H1 (cell line): ENCODE measurements around the gene CEP68. TPM values are rescaled to one million over a fixed set of nuclear protein-coding genes. Genes with fewer than 3 reads are reported as not detected.
A peak's percentile ranks its signal among the peaks of the same experiment; 100 is the strongest.

Source experiments
- CTCF ChIA-PET: fragments of 300-600 bp; sonication (Branson Sonifier 250); formaldehyde crosslinking; loops from one replicate; lab custom pipeline; 2021; ENCODE audit not compliant: partially characterized antibody; lab: Charles Lee
- POLR2A ChIA-PET: fragments of 300-600 bp; sonication (Branson Sonifier 250); formaldehyde crosslinking; loops from one replicate; lab custom pipeline; 2021; ENCODE audit warnings: inconsistent platforms; ENCODE audit not compliant: partially characterized antibody; lab: Charles Lee
- DNase-seq, 2 experiments: peaks; one replicate each; pipeline versions ENCODE4 v3.0.0 to v3.0.0-alpha.2; 2010 to 2022; ENCODE audit warnings: low spot score in 2 of 2, low read depth in 1 of 2, mixed read lengths in 1 of 2
- FAIRE-seq: peaks from 2 replicates; lab custom pipeline; 2011; peaks lifted over from hg19 to GRCh38; lab: Jason Lieb, UNC
- H2AFZ ChIP-seq: 2 replicates; pipeline ENCODE4 v1.8.1; 2012; ENCODE audit warnings: low read length, inconsistent platforms
- H2AK5ac ChIP-seq: 2 replicates; pipeline ENCODE4 v1.6.1; 2013; ENCODE audit warnings: low read depth, low read length
- H2BK120ac ChIP-seq: replicated peaks from 2 replicates; pipeline ENCODE3; 2013; ENCODE audit warnings: low read depth, low read length, inconsistent platforms
- H2BK12ac ChIP-seq: 2 replicates; pipeline ENCODE4 v1.6.1; 2013; ENCODE audit warnings: low read depth, low read length
- H2BK15ac ChIP-seq: 2 replicates; pipeline ENCODE4 v1.6.1; 2013; ENCODE audit warnings: low read length
- H2BK20ac ChIP-seq: 2 replicates; pipeline ENCODE4 v1.6.1; 2013; ENCODE audit warnings: low read length
- H2BK5ac ChIP-seq: 2 replicates; pipeline ENCODE4 v1.6.1; 2013; ENCODE audit warnings: low read depth, low read length
- H3K14ac ChIP-seq: 2 replicates; pipeline ENCODE4 v1.6.1; 2013; ENCODE audit warnings: inconsistent platforms; ENCODE audit not compliant: insufficient read length
- H3K18ac ChIP-seq: 2 replicates; pipeline ENCODE4 v1.6.1; 2013; ENCODE audit warnings: low read length; ENCODE audit errors: extremely low read depth
- H3K23ac ChIP-seq: 2 replicates; pipeline ENCODE4 v1.6.1; 2013; ENCODE audit warnings: inconsistent platforms; ENCODE audit not compliant: insufficient read length
- H3K23me2 ChIP-seq: 2 replicates; pipeline ENCODE4 v1.6.1; 2013; ENCODE audit warnings: low read depth, low read length
- H3K27ac ChIP-seq: 2 replicates; pipeline ENCODE4 v1.6.1; 2011; ENCODE audit warnings: low read depth, low read length, inconsistent platforms
- H3K27me3 ChIP-seq, 4 experiments: replicated peaks in 1 of 4; 1 replicate in 1 of 4; 2 replicates in 3 of 4; pipeline versions ENCODE4 v1.6.1 to v1.8.1; 2011 to 2013; ENCODE audit warnings: low read length in 3 of 4, mild to moderate bottlenecking in 3 of 4, inconsistent platforms in 2 of 4, mixed read lengths in 2 of 4, moderate library complexity in 1 of 4; ENCODE audit not compliant: control insufficient read depth in 3 of 4, insufficient read depth in 3 of 4; ENCODE audit errors: extremely low read depth in 1 of 4
- H3K36me3 ChIP-seq, 4 experiments: 2 replicates each; pipeline versions ENCODE4 v1.6.1 to v1.8.1; 2011 to 2013; ENCODE audit warnings: mild to moderate bottlenecking in 4 of 4, low read length in 3 of 4, moderate library complexity in 2 of 4, control low read depth in 1 of 4, inconsistent platforms in 1 of 4; ENCODE audit not compliant: insufficient read depth in 4 of 4, control insufficient read depth in 2 of 4
- H3K4ac ChIP-seq: replicated peaks from 2 replicates; pipeline ENCODE3; 2013; ENCODE audit warnings: low read length, low read depth, mixed read lengths, inconsistent platforms; ENCODE audit not compliant: insufficient read length
- H3K4me1 ChIP-seq, 4 experiments: replicated peaks in 1 of 4; 1 replicate in 1 of 4; 2 replicates in 3 of 4; pipeline versions ENCODE4 v1.6.1 to v1.8.1; 2011 to 2013; ENCODE audit warnings: low read length in 3 of 4, inconsistent platforms in 2 of 4, mixed read lengths in 1 of 4; ENCODE audit not compliant: insufficient read depth in 4 of 4, control insufficient read depth in 3 of 4
- H3K4me2 ChIP-seq, 2 experiments: 2 replicates each; pipeline versions ENCODE4 v1.6.1 to v1.8.1; 2011 to 2013; ENCODE audit warnings: low read depth in 2 of 2, low read length in 2 of 2, control low read depth in 1 of 2, inconsistent platforms in 1 of 2, mild to moderate bottlenecking in 1 of 2; ENCODE audit not compliant: insufficient read depth in 1 of 2
- H3K4me3 ChIP-seq, 4 experiments: fragments of 200-600, 300-600 bp in 1 of 4; sonication (generic), shearing (Covaris generic), sonication (Bioruptor Twin) in 1 of 4; 2 replicates each; pipeline versions ENCODE4 v1.5.1 to v1.8.1; 2011 to 2016; ENCODE audit warnings: low read length in 4 of 4, low read depth in 3 of 4, control low read depth in 2 of 4, inconsistent platforms in 2 of 4, mild to moderate bottlenecking in 2 of 4, mixed read lengths in 1 of 4, moderate library complexity in 1 of 4; ENCODE audit not compliant: insufficient read depth in 2 of 4; ENCODE audit errors: extremely low read depth in 1 of 4
- H3K56ac ChIP-seq: replicated peaks from 2 replicates; pipeline ENCODE3; 2013; ENCODE audit warnings: low read depth, mild to moderate bottlenecking, mixed read lengths, low read length, inconsistent platforms; ENCODE audit not compliant: insufficient read length
- H3K79me1 ChIP-seq: 2 replicates; pipeline ENCODE4 v1.6.1; 2013; ENCODE audit warnings: low read depth, low read length, control low read depth
- H3K79me2 ChIP-seq, 2 experiments: 2 replicates each; pipeline versions ENCODE4 v1.6.1 to v1.8.1; 2012 to 2013; ENCODE audit warnings: low read length in 2 of 2, mild to moderate bottlenecking in 2 of 2, inconsistent platforms in 1 of 2; ENCODE audit not compliant: insufficient read depth in 2 of 2, control insufficient read depth in 1 of 2
- H3K9ac ChIP-seq, 4 experiments: replicated peaks in 1 of 4; 1 replicate in 1 of 4; 2 replicates in 3 of 4; pipeline versions ENCODE4 v1.6.1 to v1.8.1; 2011 to 2013; ENCODE audit warnings: low read depth in 3 of 4, low read length in 3 of 4, control low read depth in 2 of 4, mild to moderate bottlenecking in 2 of 4, moderate library complexity in 2 of 4, inconsistent platforms in 1 of 4; ENCODE audit errors: extremely low read depth in 1 of 4
- H3K9me3 ChIP-seq, 2 experiments: 2 replicates each; pipeline versions ENCODE4 v1.6.1 to v1.8.1; 2012 to 2013; ENCODE audit warnings: mild to moderate bottlenecking in 2 of 2, moderate library complexity in 2 of 2, control low read depth in 1 of 2, inconsistent platforms in 1 of 2, low read depth in 1 of 2, low read length in 1 of 2, mixed read lengths in 1 of 2; ENCODE audit not compliant: insufficient read depth in 2 of 2
- H4K20me1 ChIP-seq, 2 experiments: replicated peaks in 1 of 2; 2 replicates each; pipeline versions ENCODE3 to v1.8.1; 2011 to 2013; ENCODE audit warnings: inconsistent platforms in 2 of 2, low read length in 2 of 2, mild to moderate bottlenecking in 1 of 2; ENCODE audit not compliant: insufficient read depth in 2 of 2, control insufficient read depth in 1 of 2
- H4K5ac ChIP-seq: 2 replicates; pipeline ENCODE4 v1.6.1; 2013; ENCODE audit warnings: low read length, low read depth, mixed read lengths, inconsistent platforms; ENCODE audit not compliant: insufficient read length
- H4K8ac ChIP-seq: 2 replicates; pipeline ENCODE4 v1.8.0; 2013; ENCODE audit warnings: mild to moderate bottlenecking, moderate library complexity, low read length, inconsistent platforms; ENCODE audit not compliant: insufficient read depth; ENCODE audit errors: extremely low read depth
- H4K91ac ChIP-seq: replicated peaks from 2 replicates; pipeline ENCODE3; 2013; ENCODE audit warnings: low read length, mixed read lengths, inconsistent platforms; ENCODE audit not compliant: insufficient read length
- CBX8 ChIP-seq: fragments of 300-800, 300-1000 bp; sonication (generic); IDR thresholded peaks from 2 replicates; pipeline ENCODE4 v1.7.1; 2016; ENCODE audit warnings: low read depth, low read length, borderline replicate concordance
- EP300 ChIP-seq, 2 experiments: IDR thresholded peaks; 1 replicate in 1 of 2; 2 replicates in 1 of 2; pipeline ENCODE4 v1.6.1; 2011 to 2012; ENCODE audit warnings: low read depth in 2 of 2, low read length in 2 of 2, mild to moderate bottlenecking in 2 of 2, borderline replicate concordance in 1 of 2, inconsistent platforms in 1 of 2, moderate library complexity in 1 of 2
- POLR2AphosphoS5 ChIP-seq: IDR thresholded peaks from 2 replicates; pipeline ENCODE4 v1.6.1; 2011; ENCODE audit warnings: low read depth, low read length
- RBBP5 ChIP-seq: IDR thresholded peaks from 2 replicates; pipeline ENCODE4 v1.7.1; 2012; ENCODE audit warnings: low read depth, mild to moderate bottlenecking, inconsistent platforms, low read length, moderate library complexity, borderline replicate concordance
- SP2 ChIP-seq: IDR thresholded peaks from 2 replicates; pipeline ENCODE4 v1.6.1; 2012; ENCODE audit warnings: mild to moderate bottlenecking, low read length, inconsistent platforms
- TAF7 ChIP-seq: optimal IDR thresholded peaks from 2 replicates; pipeline ENCODE3; 2011; ENCODE audit warnings: low read depth, mild to moderate bottlenecking, inconsistent platforms, low read length, moderate library complexity, borderline replicate concordance
- WGBS, 2 experiments: shearing (Covaris generic) in 1 of 2; methylation state at CpG; one replicate each; pipeline versions ENCODE4 v1.1.6 to v1.1.7; 2013 to 2015; ENCODE audit warnings: low lambda C conversion rate in 2 of 2, mixed read lengths in 2 of 2, inconsistent platforms in 1 of 2, low coverage in 1 of 2, missing lambda C conversion rate in 1 of 2; ENCODE audit not compliant: insufficient replicate concordance in 2 of 2, insufficient coverage in 1 of 2, insufficient read length in 1 of 2; ENCODE audit errors: extremely low coverage in 1 of 2, missing lambda C conversion rate in 1 of 2; 5-methylcytosine and 5-hydroxymethylcytosine counted together
- polyA plus RNA-seq, 7 experiments: library from polyadenylated mRNA; depleted of rRNA in 3 of 7; stranded (reverse) in 5 of 7; unstranded in 2 of 7; fragments of >200 nt in 5 of 7; fragments of 200-250 nt in 2 of 7; gene quantifications; 1 replicate in 5 of 7; 2 replicates in 1 of 7; 4 replicates in 1 of 7; pipeline versions ENCODE4 v1.2.1 to v1.2.3, GENCODE V29; 2011 to 2013; ENCODE audit warnings: missing spikeins in 2 of 7, mixed read lengths in 2 of 7
- total RNA-seq: library from RNA; stranded (reverse); fragmentation: NEBNext Ultra II Directional; extraction: Animal tissue kit (Norgen Biotek cat#: 25700); gene quantifications from 2 replicates; pipeline ENCODE4 v1.2.1, GENCODE V29; 2021
- TF ChIP-seq, protein P1 (sequence below): IDR thresholded peaks from 2 replicates; pipeline ENCODE4 v1.6.1; 2011; ENCODE audit warnings: low read length, improper control_type of control experiment

CEP68 gene
- total and polyA plus RNA-seq, 2 of the 8 experiments (the other 6 are each of a cell fraction or from before 2014, with no cell fraction given) = 23.2 to 24.7 TPM

- H3K27ac ChIP-seq = no peak overlapping the region
- H2BK5ac ChIP-seq = no peak overlapping the region
- 0 out of 2 replicates have a peak overlapping the region, but pooled peaks have one; percentile 25 for H3K18ac ChIP-seq
- no peaks in the 10 kb centered on the region for H3K79me1 ChIP-seq
- peak overlapping the region; percentile 69; the same call in 1 of the 2 replicates for H2BK12ac ChIP-seq
- H3K4me2 ChIP-seq = peak overlapping the region; percentile 46 to 54; a peak in 3 of 4 replicates
- FAIRE-seq = no peak
- H3K36me3 ChIP-seq = no peaks in the 10 kb centered on the region
- H2AFZ ChIP-seq = no peak overlapping the region
- ChIA-PET CTCF (interaction anchor here (0.6 to 2.9 kb wide), 9 partner anchors 8 to 147 kb away, joined by 3 to 9 read pairs (median 5); no protein-coding TSS in a partner anchor), POLR2A (no interaction called here)
- TF ChIP-seq, protein P1, sequence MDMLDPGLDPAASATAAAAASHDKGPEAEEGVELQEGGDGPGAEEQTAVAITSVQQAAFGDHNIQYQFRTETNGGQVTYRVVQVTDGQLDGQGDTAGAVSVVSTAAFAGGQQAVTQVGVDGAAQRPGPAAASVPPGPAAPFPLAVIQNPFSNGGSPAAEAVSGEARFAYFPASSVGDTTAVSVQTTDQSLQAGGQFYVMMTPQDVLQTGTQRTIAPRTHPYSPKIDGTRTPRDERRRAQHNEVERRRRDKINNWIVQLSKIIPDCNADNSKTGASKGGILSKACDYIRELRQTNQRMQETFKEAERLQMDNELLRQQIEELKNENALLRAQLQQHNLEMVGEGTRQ = no peak
- TF ChIP-seq RBBP5 = no peak
- no peak for TF ChIP-seq SP2
- no peak for TF ChIP-seq CBX8
- no peak for TF ChIP-seq EP300 (IDR thresholded peaks at IDR 0.05; ENCODE audit: borderline replicate concordance in 1 of 2, low read depth in 2 of 2, low read length in 2 of 2)
- no peak for TF ChIP-seq POLR2AphosphoS5
- TF ChIP-seq TAF7 = no peak
- no peak overlapping the region for H4K5ac ChIP-seq
- H3K27me3 ChIP-seq = no peaks in the 10 kb centered on the region
- peaks cover 7 to 21% (median 13%) of the 10 kb centered on the region in 4 experiments; a peak in 6 of 7 replicates for H3K4me1 ChIP-seq
- no peaks in the 10 kb centered on the region for H3K23me2 ChIP-seq
- 73% methylated on average over 13 of the region's 13 CpGs; no CpG with 5 or more reads in 1 of the 2 experiments for WGBS, 2 experiments
- no peaks in the 10 kb centered on the region for H4K20me1 ChIP-seq
- H3K14ac ChIP-seq = no peak overlapping the region
- peak overlapping the region in 1 of 4 experiments; percentile 5; a peak in 1 of 8 replicates for H3K4me3 ChIP-seq
- H3K9me3 ChIP-seq = no peaks in the 10 kb centered on the region
- no peak overlapping the region for H3K9ac ChIP-seq
- no peak overlapping the region for H2BK120ac ChIP-seq
- H3K4ac ChIP-seq = no peak overlapping the region
- no peak overlapping the region for H3K23ac ChIP-seq
- no peak for DNase-seq
- H2AK5ac ChIP-seq = no peak overlapping the region
- no peaks in the 10 kb centered on the region for H3K79me2 ChIP-seq
- no peak overlapping the region; the same call in 1 of the 2 replicates for H2BK20ac ChIP-seq
- H4K91ac ChIP-seq = no peak overlapping the region
- H3K56ac ChIP-seq = no peak overlapping the region
- H4K8ac ChIP-seq = peak overlapping the region; percentile 31; the same call in 1 of the 2 replicates
- no peak overlapping the region for H2BK15ac ChIP-seq
These were observed 23.9 kb upstream of the CEP68 start for GRCh38 chr2:65032019-65032975.
